Activated naive CD4-positive, alpha-beta T cell treated with anti-CD3 and anti-CD28 coated beads, Interleukin-2, amount 50 U/mL, for 16 hours (primary cell): Measurements from ENCODE around the gene NQO2.
A peak's percentile ranks its signal among the peaks of the same experiment; 100 is the strongest.
"Not testable (repeated sequence)": the region's sequence is repeated elsewhere in the genome, so short reads cannot be mapped to it uniquely, and the experiment has no call there.

Source experiments
- DNase-seq: peaks from one replicate; pipeline ENCODE4 v3.0.0-alpha.2; 2020

NQO2 gene

GRCh38 chr6:3045777-3046176 lies 46.1 kb downstream of the NQO2 start:
- DNase-seq: no peak

- no peak for DNase-seq
These were observed 46.6 kb downstream of the NQO2 start for GRCh38 chr6:3046295-3046694.

- not testable (repeated sequence) for DNase-seq
These were observed 48.3 kb downstream of the NQO2 start for GRCh38 chr6:3048009-3048408.

GRCh38 chr6:3052481-3053230 lies 53.0 kb downstream of the NQO2 start:
- no peak for DNase-seq

- DNase-seq: no peak
These were observed 53.5 kb downstream of the NQO2 start for GRCh38 chr6:3053231-3053508.

GRCh38 chr6:3054229-3055157 lies 54.8 kb downstream of the NQO2 start:
- not testable (repeated sequence) for DNase-seq

- not testable (repeated sequence) for DNase-seq
These were observed 55.4 kb downstream of the NQO2 start for GRCh38 chr6:3055158-3055499.

GRCh38 chr6:3057063-3057770 lies 57.5 kb downstream of the NQO2 start:
- DNase-seq: no peak

GRCh38 chr6:3058957-3059356 lies 59.3 kb downstream of the NQO2 start:
- no peak for DNase-seq

- not testable (repeated sequence) for DNase-seq
These were observed 60.4 kb downstream of the NQO2 start for GRCh38 chr6:3060092-3060491.

GRCh38 chr6:3061501-3061941 lies 61.8 kb downstream of the NQO2 start:
- no peak for DNase-seq

GRCh38 chr6:3063340-3063732 lies 63.6 kb downstream of the NQO2 start:
- DNase-seq: not testable (repeated sequence)

GRCh38 chr6:3063733-3064700 lies 64.3 kb downstream of the NQO2 start:
- peak; percentile 88 for DNase-seq

- DNase-seq: peak; percentile 95
These were observed 68.9 kb downstream of the NQO2 start, which contains the start of gene RIPK1 for GRCh38 chr6:3068329-3069214. RIPK1 (plus strand) TSS chr6:3068494; CDS start chr6:3076824, 8,330 bp downstream.
